GM10248 (cell line): ENCODE data around the gene TMEM97.

Experiments used
- CTCF ChIA-PET: fragments of 300-600 bp; sonication (Branson Sonifier 250); formaldehyde crosslinking; extraction: SDS; loops from one replicate; lab custom pipeline; 2021; ENCODE audit warnings: antibody characterized with exemption; lab: Yijun Ruan, JAX
- POLR2A ChIA-PET: fragments of 350-650 bp; sonication (Branson Sonifier 250); formaldehyde crosslinking; extraction: SDS; loops from one replicate; lab custom pipeline; 2020; ENCODE audit warnings: antibody characterized with exemption; lab: Yijun Ruan, JAX
- DNase-seq: peaks from one replicate; pipeline ENCODE4 v3.0.0; 2012; ENCODE audit errors: extremely low spot score
- TF ChIP-seq, protein P1 (sequence below): IDR thresholded peaks from 2 replicates; pipeline ENCODE4 v1.5.1; 2012; ENCODE audit warnings: mild to moderate bottlenecking, low read depth; ENCODE audit errors: extremely low read depth, missing control alignments, control extremely low read depth

The TMEM97 gene

DNA sequence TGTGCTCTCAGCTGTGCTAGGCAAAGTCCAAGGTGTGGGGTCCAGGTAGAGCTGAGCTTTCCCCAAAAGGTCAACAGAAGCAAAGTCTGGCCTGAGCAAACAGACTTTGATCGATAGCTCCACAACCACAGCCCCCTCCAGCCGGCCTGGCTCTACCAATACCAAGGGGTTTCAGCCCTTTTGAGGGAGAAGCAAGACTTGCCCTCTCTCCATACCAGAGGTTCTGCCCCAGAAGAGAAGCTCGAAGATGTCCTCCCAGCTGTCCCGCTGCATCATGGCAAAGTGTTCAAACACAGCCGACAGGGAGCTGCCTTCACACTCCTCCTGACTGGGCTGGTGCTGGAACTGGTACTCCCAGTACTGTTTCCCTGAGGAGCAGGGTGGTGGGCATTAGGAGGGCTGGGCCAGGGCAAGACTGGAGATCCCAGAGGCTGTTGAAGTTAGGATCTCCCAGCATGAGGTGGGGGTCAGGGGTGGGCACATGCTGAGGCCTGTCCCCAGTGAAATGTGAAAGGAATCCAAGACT, 49.4 kb downstream of the TMEM97 start:
- no peak for DNase-seq
- TF ChIP-seq, protein P1, sequence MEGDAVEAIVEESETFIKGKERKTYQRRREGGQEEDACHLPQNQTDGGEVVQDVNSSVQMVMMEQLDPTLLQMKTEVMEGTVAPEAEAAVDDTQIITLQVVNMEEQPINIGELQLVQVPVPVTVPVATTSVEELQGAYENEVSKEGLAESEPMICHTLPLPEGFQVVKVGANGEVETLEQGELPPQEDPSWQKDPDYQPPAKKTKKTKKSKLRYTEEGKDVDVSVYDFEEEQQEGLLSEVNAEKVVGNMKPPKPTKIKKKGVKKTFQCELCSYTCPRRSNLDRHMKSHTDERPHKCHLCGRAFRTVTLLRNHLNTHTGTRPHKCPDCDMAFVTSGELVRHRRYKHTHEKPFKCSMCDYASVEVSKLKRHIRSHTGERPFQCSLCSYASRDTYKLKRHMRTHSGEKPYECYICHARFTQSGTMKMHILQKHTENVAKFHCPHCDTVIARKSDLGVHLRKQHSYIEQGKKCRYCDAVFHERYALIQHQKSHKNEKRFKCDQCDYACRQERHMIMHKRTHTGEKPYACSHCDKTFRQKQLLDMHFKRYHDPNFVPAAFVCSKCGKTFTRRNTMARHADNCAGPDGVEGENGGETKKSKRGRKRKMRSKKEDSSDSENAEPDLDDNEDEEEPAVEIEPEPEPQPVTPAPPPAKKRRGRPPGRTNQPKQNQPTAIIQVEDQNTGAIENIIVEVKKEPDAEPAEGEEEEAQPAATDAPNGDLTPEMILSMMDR, result no peak
- ChIA-PET CTCF (interaction anchor here (1.7 to 4.6 kb wide), 2 partner anchors 10 to 48 kb away, joined by 5 to 20 read pairs; partner anchors contain the start of gene POLDIP2), POLR2A (interaction anchor here (1.6 kb wide), 1 partner anchor 11 kb away, joined by 10 read pairs; the partner anchor contains the start of gene POLDIP2)

DNA sequence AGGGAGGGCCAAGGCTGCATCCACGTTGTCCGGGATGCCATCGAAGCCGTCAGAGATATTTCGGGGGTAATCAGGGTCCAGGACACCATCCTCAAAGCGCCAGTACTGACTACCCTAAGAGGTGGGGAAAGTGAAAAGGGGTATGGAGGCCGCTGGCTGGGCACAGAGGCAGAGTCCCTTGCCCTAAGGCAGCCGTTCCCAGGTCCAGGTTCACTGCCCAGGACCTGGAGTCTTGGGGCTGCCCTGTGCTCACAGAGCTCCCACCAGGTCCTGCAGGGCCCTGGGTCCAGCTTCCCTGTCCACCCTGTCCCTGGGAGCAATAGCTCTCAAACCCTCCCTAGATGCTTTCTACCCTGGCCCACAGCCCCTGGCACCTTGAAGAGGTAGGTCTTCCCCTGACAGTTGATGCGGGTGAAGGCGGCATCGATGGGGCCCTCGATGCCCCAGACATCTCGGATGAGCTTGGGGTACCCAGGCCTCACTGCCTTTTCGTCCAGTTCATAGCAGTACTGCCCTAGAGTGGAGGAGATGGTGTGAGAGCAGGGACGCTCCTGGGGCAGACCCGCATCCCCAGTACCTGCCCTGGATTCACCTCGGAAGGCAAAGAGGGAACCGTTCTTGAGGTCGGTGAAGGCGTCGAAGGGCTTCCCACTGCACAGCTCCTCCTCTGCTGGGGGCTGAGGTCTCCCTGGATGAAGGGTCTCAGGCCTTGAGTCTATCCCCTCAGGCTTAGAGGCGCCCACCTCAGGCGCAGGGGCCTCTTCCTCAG, 50.1 kb downstream of the TMEM97 start:
- ChIA-PET POLR2A (interaction anchor here (1.4 to 1.6 kb wide), 2 partner anchors 10 to 11 kb away, joined by 3 to 10 read pairs; partner anchors contain the start of gene POLDIP2), CTCF (interaction anchor here (1.0 to 4.6 kb wide), 3 partner anchors 11 to 47 kb away, joined by 3 to 20 read pairs (median 5); partner anchors contain the start of genes POLDIP2 and TNFAIP1)
- no peak for DNase-seq
- TF ChIP-seq, protein P1, result no peak

DNA sequence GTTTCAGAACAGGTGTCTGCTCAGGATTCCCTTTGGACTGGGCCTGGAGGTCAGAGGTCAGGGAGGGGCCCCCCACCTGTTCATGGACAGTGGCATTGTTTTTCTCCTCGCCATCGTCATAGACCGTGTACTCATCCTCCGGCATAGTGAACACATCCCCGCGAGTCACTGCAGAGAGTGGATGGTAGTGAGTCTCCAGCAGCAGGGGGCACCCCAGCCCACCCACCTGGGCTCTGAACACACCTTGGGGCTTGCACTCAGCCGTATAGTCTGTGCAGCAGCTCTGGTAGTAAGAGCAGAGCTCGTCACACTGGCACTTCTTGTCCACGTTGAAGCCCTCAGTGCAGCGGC, 50.7 kb downstream of the TMEM97 start:
- TF ChIP-seq, protein P1, result no peak
- POLR2A ChIA-PET, result interaction anchor here (1.4 kb wide), 1 partner anchor 10 kb away, joined by 3 read pairs; no protein-coding TSS in a partner anchor
- DNase-seq, result no peak
- CTCF ChIA-PET, result interaction anchor here (1.0 to 4.6 kb wide), 3 partner anchors 12 to 47 kb away, joined by 3 to 20 read pairs (median 5); partner anchors contain the start of genes POLDIP2 and TNFAIP1

DNA sequence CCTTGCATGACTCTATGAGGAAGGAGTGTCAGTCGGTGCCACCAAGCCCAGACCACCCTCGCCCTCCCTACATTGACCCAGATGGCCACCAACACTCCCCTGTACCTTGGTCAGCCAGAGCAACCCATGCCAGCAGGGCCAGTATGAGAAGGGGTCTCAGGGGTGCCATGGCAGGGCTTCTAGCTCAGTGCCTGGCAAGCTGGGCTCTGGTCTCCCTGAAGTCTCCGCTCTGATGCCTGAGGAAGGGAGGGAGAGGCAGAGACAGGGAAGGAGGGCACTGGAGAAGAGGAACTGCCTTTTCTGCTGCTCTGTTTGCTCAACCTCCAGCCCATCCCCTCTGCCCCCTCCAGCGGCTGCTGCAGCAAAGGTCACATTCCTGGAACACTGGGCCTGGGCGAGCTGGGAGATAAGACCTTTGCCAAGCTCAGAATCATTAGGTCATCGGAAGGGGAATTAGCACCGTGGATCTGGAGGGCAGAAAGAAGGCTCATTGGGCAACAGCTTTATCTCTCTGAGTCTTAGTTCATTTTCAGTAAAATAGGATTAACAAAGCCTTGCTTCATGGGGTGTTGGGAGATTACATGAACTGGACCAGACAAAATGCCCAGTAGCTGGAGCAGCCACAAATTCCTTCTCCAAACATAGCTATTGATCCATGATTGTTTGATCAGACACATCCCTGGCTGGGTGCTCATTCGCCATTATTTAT, 51.2 kb downstream of the TMEM97 start, which contains the start of gene VTN:
Gene VTN, minus strand, starts transcription at position 273 of the 709 bp plus-strand sequence. Its CDS starts 104 bp downstream, at position 169.
- DNase-seq, result no peak
- TF ChIP-seq, protein P1, result no peak
- CTCF ChIA-PET, result interaction anchor here (1.0 to 4.6 kb wide), 3 partner anchors 12 to 46 kb away, joined by 3 to 20 read pairs (median 5); partner anchors contain the start of genes POLDIP2 and TNFAIP1
- POLR2A ChIA-PET, result interaction anchor here (1.4 kb wide), 1 partner anchor 11 kb away, joined by 3 read pairs; no protein-coding TSS in a partner anchor

DNA sequence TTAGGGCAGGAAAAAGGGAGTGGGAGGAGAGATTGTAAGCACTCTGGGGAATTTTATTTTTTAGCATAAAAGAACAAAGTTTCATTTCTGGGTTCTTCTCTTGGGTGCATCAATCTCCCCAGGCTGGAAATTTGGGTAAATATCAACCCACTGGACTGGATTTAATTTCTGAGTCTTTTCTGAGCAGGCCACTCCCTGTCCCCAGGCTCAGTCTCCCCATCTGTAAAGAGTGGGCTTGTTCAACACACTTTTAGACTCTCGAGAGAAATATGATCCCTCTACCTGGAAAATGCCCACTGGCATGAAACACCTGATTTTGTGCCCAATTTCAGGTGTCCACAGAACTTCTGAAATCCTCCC, 51.7 kb downstream of the TMEM97 start:
- POLR2A ChIA-PET, result interaction anchor here (1.4 kb wide), 1 partner anchor 11 kb away, joined by 3 read pairs; no protein-coding TSS in a partner anchor
- CTCF ChIA-PET, result interaction anchor here (1.0 to 1.8 kb wide), 2 partner anchors 9 to 46 kb away, joined by 3 to 5 read pairs; no protein-coding TSS in a partner anchor

More for the DNA sequence above, 51.7 kb downstream of the TMEM97 start:
- TF ChIP-seq, protein P1, result no peak
- no peak for DNase-seq
